SK-N-SH treated with all-trans-retinoic acid at 6 μM for 48 hours (cell line): ENCODE results near the gene HPN.
"Not testable (repeated sequence)": the region's sequence is repeated elsewhere in the genome, so short reads cannot be mapped to it uniquely, and the experiment has no call there.

Experiments
- ATAC-seq: fragments of 200-7000 bp; cut with Tn5 transposase; 3 replicates; pipeline ENCODE4 v1.9.1; 2020; ENCODE audit warnings: mild to moderate bottlenecking, moderate library complexity
- ARNTL ChIP-seq: fragments of 450-650 bp; formaldehyde crosslinking; IDR thresholded peaks from 2 replicates; pipeline ENCODE4 v1.5.0; 2020; ENCODE audit warnings: low read depth, mild to moderate bottlenecking, moderate library complexity, borderline replicate concordance
- BACH2 ChIP-seq: fragments of 250-450 bp; sonication (Bioruptor Pico); IDR thresholded peaks from 2 replicates; pipeline ENCODE4 v1.9.0; 2021; ENCODE audit warnings: mild to moderate bottlenecking, borderline replicate concordance
- ESRRG ChIP-seq: fragments of 250-450 bp; sonication (Bioruptor Pico); IDR thresholded peaks from 2 replicates; pipeline ENCODE4 v1.6.1; 2021; ENCODE audit warnings: mild to moderate bottlenecking
- GLIS3 ChIP-seq: fragments of 250-450 bp; sonication (Bioruptor Pico); IDR thresholded peaks from 2 replicates; pipeline ENCODE4 v1.5.0; 2020; ENCODE audit warnings: mild to moderate bottlenecking, moderate library complexity
- ISL1 ChIP-seq: fragments of 250-450 bp; sonication (Bioruptor Pico); IDR thresholded peaks from 2 replicates; pipeline ENCODE4 v2.1.2; 2022; ENCODE audit warnings: mild to moderate bottlenecking, moderate library complexity
- OSR1 ChIP-seq: fragments of 250-450 bp; sonication (Bioruptor Pico); IDR thresholded peaks from 2 replicates; pipeline ENCODE4 v1.8.0; 2022; ENCODE audit warnings: moderate library complexity, mild to moderate bottlenecking, inconsistent platforms
- PPARA ChIP-seq: fragments of 250-450 bp; sonication (Bioruptor Pico); IDR thresholded peaks from 2 replicates; pipeline ENCODE4 v1.5.0; 2020; ENCODE audit warnings: mild to moderate bottlenecking, borderline replicate concordance
- RARB ChIP-seq: fragments of 250-450 bp; sonication (Bioruptor Pico); IDR thresholded peaks from 2 replicates; pipeline ENCODE4 v1.8.0; 2021; ENCODE audit warnings: mild to moderate bottlenecking, moderate library complexity
- SNAI2 ChIP-seq: fragments of 250-450 bp; sonication (Bioruptor Pico); IDR thresholded peaks from 2 replicates; pipeline ENCODE4 v1.5.0; 2020; ENCODE audit warnings: mild to moderate bottlenecking, moderate library complexity
- TCF4 ChIP-seq: fragments of 250-450 bp; sonication (Bioruptor Pico); IDR thresholded peaks from 2 replicates; pipeline ENCODE4 v1.8.0; 2021; ENCODE audit warnings: mild to moderate bottlenecking, moderate library complexity, borderline replicate concordance
- ZC3H10 ChIP-seq: fragments of 250-450 bp; sonication (Bioruptor Pico); IDR thresholded peaks from 2 replicates; pipeline ENCODE4 v1.5.1; 2021; ENCODE audit warnings: mild to moderate bottlenecking, moderate library complexity
- ZFP3 ChIP-seq: fragments of 250-450 bp; sonication (Bioruptor Pico); IDR thresholded peaks from 2 replicates; pipeline ENCODE4 v1.5.0; 2020; ENCODE audit warnings: mild to moderate bottlenecking, moderate library complexity
- ZFP30 ChIP-seq: fragments of 450-650 bp; formaldehyde crosslinking; IDR thresholded peaks from 2 replicates; pipeline ENCODE4 v1.5.0; 2022; ENCODE audit warnings: mild to moderate bottlenecking, moderate library complexity
- ZNF565 ChIP-seq: fragments of 450-650 bp; formaldehyde crosslinking; conservative IDR thresholded peaks from 2 replicates; pipeline ENCODE4 v1.5.0; 2020; ENCODE audit warnings: low read depth, mild to moderate bottlenecking, moderate library complexity
- ZNF70 ChIP-seq: fragments of 450-650 bp; formaldehyde crosslinking; IDR thresholded peaks from 2 replicates; pipeline ENCODE4 v1.5.0; 2020; ENCODE audit warnings: mild to moderate bottlenecking, moderate library complexity
- TF ChIP-seq, protein P1 (sequence below): fragments of 250-450 bp; sonication (Bioruptor Pico); IDR thresholded peaks from 2 replicates; pipeline ENCODE4 v1.5.1; 2020; ENCODE audit warnings: low read depth, mild to moderate bottlenecking, moderate library complexity
- TF ChIP-seq, protein P2 (sequence below): fragments of 250-450 bp; sonication (Bioruptor Pico); IDR thresholded peaks from 2 replicates; pipeline ENCODE4 v1.5.1; 2021; ENCODE audit warnings: mild to moderate bottlenecking, moderate library complexity
- TF ChIP-seq, protein P3 (sequence below): fragments of 250-450 bp; sonication (Bioruptor Pico); IDR thresholded peaks from 2 replicates; pipeline ENCODE4 v1.8.0; 2020; ENCODE audit warnings: mild to moderate bottlenecking, moderate library complexity, borderline replicate concordance
- TF ChIP-seq, protein P4 (sequence below): fragments of 250-450 bp; sonication (Bioruptor Pico); IDR thresholded peaks from 2 replicates; pipeline ENCODE4 v1.5.0; 2020; ENCODE audit warnings: mild to moderate bottlenecking, moderate library complexity

The HPN gene

DNA sequence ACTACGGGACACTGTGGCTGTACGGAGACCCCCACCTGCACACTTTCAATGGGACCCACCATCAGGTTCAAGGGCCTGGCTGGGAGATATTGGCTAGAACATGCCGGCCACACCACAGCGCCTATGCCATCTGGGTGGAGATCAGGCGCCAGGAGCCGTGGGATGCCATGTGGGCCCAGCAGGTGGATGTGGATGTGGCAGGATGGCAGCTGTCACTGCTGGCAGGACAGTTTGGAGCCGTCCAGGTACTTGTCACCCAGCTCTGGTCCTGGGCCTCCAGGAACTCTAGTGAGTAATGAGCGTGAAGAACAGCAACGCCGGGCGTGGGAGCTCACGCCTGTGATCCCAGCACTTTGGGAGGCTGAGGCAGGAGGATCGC, 58.4 kb downstream of the HPN start:
- no peak for TF ChIP-seq ZC3H10
- TF ChIP-seq PPARA (CRISPR knock-in tag), result no peak
- TF ChIP-seq, protein P1, sequence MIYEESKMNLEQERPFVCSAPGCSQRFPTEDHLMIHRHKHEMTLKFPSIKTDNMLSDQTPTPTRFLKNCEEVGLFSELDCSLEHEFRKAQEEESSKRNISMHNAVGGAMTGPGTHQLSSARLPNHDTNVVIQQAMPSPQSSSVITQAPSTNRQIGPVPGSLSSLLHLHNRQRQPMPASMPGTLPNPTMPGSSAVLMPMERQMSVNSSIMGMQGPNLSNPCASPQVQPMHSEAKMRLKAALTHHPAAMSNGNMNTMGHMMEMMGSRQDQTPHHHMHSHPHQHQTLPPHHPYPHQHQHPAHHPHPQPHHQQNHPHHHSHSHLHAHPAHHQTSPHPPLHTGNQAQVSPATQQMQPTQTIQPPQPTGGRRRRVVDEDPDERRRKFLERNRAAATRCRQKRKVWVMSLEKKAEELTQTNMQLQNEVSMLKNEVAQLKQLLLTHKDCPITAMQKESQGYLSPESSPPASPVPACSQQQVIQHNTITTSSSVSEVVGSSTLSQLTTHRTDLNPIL (CRISPR knock-in tag), result no peak
- TF ChIP-seq ISL1, result no peak
- no peak for TF ChIP-seq OSR1 (CRISPR knock-in tag)
- TF ChIP-seq TCF4, result no peak
- no peak for TF ChIP-seq GLIS3
- TF ChIP-seq ZNF565, result no peak
- TF ChIP-seq ARNTL (CRISPR knock-in tag), result no peak
- no peak for TF ChIP-seq ZNF70 (CRISPR knock-in tag)

DNA sequence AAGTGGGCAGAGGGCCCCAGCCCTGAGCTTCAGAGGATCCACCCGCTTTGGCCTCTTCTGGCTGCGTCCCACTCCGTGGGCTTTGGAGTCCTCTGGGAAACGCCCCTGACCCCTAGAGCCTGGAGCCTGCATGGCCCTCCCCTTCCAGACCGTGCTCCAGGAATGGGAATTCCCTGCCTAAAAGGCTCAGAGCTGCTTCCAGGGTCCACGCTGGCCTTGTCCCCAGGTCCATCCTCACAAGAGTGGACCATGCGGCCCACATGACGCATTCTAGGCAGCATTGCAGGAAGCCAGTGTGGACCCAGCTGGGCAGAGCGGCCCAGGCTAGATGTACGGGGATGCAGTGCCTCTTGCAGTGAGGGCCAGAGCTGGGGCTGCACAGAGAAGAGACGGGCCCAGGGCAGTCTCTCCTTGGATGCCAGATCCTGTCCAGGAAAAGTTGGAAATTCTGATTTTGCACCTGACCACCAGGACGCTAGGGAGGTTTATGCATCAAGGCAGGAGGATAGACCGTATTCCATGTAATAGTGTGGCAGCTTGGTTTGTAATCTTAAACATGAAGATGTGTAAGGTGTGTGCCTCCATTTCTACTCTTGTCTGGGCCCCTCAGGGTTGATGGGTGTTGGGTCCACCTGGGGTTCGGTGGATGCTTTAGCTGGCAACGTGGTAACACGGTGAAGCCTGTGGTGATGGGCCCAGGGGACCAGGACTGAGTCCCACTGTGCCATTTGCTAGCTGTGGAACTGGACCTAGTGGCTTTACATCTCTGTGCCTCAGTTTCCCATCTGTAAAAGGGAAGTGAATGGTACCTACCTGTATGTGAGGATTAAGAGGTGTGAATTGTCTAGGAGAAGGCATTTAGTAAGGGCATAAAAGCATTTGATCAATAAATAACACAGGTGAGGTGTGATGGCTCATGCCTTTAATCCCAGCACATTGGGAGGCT, 59.3 kb downstream of the HPN start:
- ATAC-seq, result no peak
- TF ChIP-seq GLIS3 (no peak), ZC3H10 (no peak), SNAI2 (CRISPR knock-in tag) (no peak), ISL1 (no peak), ESRRG (CRISPR knock-in tag) (no peak), PPARA (CRISPR knock-in tag) (no peak), ZFP3 (no peak), BACH2 (CRISPR knock-in tag) (no peak), TCF4 (no peak), RARB (CRISPR knock-in tag) (no peak), ZFP30 (CRISPR knock-in tag) (no peak), ARNTL (CRISPR knock-in tag) (no peak)
- TF ChIP-seq, protein P2, sequence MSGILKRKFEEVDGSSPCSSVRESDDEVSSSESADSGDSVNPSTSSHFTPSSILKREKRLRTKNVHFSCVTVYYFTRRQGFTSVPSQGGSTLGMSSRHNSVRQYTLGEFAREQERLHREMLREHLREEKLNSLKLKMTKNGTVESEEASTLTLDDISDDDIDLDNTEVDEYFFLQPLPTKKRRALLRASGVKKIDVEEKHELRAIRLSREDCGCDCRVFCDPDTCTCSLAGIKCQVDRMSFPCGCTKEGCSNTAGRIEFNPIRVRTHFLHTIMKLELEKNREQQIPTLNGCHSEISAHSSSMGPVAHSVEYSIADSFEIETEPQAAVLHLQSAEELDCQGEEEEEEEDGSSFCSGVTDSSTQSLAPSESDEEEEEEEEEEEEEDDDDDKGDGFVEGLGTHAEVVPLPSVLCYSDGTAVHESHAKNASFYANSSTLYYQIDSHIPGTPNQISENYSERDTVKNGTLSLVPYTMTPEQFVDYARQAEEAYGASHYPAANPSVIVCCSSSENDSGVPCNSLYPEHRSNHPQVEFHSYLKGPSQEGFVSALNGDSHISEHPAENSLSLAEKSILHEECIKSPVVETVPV (CRISPR knock-in tag), result no peak
- TF ChIP-seq, protein P3, sequence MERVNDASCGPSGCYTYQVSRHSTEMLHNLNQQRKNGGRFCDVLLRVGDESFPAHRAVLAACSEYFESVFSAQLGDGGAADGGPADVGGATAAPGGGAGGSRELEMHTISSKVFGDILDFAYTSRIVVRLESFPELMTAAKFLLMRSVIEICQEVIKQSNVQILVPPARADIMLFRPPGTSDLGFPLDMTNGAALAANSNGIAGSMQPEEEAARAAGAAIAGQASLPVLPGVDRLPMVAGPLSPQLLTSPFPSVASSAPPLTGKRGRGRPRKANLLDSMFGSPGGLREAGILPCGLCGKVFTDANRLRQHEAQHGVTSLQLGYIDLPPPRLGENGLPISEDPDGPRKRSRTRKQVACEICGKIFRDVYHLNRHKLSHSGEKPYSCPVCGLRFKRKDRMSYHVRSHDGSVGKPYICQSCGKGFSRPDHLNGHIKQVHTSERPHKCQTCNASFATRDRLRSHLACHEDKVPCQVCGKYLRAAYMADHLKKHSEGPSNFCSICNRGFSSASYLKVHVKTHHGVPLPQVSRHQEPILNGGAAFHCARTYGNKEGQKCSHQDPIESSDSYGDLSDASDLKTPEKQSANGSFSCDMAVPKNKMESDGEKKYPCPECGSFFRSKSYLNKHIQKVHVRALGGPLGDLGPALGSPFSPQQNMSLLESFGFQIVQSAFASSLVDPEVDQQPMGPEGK (CRISPR knock-in tag), result no peak

More for the DNA sequence above, 58.4 kb downstream of the HPN start:
- no peak for ATAC-seq

DNA sequence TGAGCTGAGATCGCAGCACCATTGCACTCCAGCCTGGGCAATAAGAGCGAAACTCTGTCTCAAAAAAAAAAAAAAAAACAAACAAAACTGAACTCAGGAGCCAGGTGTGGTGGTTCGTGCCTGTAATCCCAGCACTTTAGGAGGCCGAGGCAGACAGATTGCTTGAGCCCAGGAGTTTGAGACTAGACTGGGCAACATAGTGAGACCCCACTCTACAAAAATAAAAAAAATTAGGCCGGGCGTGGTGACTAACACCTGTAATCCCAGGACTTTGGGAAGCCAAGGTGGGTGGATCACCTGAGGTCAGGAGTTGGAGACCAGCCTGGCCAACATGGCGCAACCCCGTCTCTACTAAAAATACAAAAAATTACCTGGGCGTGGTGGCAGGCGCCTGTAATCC, 60.4 kb downstream of the HPN start:
- ATAC-seq, result not testable (repeated sequence)

DNA sequence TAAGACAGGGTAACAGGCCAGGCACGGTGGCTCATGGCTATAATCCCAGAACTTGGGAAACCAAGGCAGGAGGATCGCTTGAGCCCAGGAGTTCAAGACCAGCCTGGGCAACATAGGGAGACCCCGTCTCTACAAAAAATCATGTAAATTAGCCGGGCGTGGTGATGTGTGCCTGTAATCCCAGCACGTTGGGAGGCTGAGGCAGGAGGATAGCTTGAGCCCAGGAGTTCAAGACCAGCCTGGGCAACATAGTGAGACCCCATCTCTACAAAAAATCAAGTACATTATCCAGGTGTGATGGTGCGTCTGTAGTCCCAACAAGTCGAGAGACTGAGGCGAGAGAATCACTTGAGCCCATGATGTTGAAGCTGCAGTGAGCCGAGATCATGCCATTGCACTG, 62.1 kb downstream of the HPN start:
- not testable (repeated sequence) for ATAC-seq

DNA sequence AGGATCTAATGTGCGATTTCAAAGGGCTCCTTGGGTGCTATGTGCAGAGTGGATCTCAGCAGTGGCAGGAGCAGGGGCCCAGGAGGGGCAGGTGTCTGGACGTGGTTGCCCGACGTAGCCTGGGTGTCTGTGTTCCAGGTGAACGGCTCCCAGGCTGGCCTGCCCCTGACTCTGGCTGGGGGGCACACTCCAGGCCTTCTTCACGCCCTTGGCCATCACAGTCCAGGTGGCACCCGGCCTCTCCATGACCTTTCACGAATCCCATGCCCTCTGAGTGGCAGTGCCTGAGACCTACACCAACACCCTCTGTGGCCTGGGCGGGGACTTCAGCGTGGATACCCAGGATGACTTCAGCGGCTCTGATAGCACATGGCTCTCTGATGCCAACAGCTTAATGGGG, 62.8 kb downstream of the HPN start:
- TF ChIP-seq, protein P3 (CRISPR knock-in tag), result no peak
- TF ChIP-seq ESRRG (CRISPR knock-in tag) (no peak), ZNF70 (CRISPR knock-in tag) (no peak), ARNTL (CRISPR knock-in tag) (no peak), OSR1 (CRISPR knock-in tag) (no peak), ZNF565 (no peak), BACH2 (CRISPR knock-in tag) (no peak), SNAI2 (CRISPR knock-in tag) (no peak), ISL1 (no peak)
- TF ChIP-seq, protein P4, sequence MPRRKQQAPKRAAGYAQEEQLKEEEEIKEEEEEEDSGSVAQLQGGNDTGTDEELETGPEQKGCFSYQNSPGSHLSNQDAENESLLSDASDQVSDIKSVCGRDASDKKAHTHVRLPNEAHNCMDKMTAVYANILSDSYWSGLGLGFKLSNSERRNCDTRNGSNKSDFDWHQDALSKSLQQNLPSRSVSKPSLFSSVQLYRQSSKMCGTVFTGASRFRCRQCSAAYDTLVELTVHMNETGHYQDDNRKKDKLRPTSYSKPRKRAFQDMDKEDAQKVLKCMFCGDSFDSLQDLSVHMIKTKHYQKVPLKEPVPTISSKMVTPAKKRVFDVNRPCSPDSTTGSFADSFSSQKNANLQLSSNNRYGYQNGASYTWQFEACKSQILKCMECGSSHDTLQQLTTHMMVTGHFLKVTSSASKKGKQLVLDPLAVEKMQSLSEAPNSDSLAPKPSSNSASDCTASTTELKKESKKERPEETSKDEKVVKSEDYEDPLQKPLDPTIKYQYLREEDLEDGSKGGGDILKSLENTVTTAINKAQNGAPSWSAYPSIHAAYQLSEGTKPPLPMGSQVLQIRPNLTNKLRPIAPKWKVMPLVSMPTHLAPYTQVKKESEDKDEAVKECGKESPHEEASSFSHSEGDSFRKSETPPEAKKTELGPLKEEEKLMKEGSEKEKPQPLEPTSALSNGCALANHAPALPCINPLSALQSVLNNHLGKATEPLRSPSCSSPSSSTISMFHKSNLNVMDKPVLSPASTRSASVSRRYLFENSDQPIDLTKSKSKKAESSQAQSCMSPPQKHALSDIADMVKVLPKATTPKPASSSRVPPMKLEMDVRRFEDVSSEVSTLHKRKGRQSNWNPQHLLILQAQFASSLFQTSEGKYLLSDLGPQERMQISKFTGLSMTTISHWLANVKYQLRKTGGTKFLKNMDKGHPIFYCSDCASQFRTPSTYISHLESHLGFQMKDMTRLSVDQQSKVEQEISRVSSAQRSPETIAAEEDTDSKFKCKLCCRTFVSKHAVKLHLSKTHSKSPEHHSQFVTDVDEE (CRISPR knock-in tag), result no peak
- ATAC-seq, result no peak
